IMR-90 (cell line): ENCODE data around the gene AGPAT3. TPM values are rescaled to one million over a fixed set of nuclear protein-coding genes. Genes with fewer than 3 reads are reported as not detected.

Experiments
- ATAC-seq: fragments of 200-7000 bp; cut with Tn5 transposase; 2 replicates; pipeline ENCODE4 v1.9.1; 2020; ENCODE audit warnings: low read depth, mild to moderate bottlenecking, moderate library complexity
- BruUV-seq: library from RNA; stranded (reverse); fragments of 400-500 nt; replicated peaks from 2 replicates; lab custom pipeline; 2021; lab: Mats Ljungman, UMichigan
- CTCF ChIA-PET: fragments of 300-600 bp; formaldehyde crosslinking; extraction: SDS; loops from one replicate; lab custom pipeline; 2021; ENCODE audit warnings: antibody characterized with exemption; lab: Yijun Ruan, JAX
- POLR2A ChIA-PET: fragments of 300-600 bp; sonication (Branson Sonifier 250); formaldehyde crosslinking; loops from one replicate; lab custom pipeline; 2022; ENCODE audit warnings: antibody characterized with exemption; ENCODE audit not compliant: unreplicated experiment; lab: Charles Lee
- DNase-seq: peaks from one replicate; pipeline ENCODE4 v3.0.0; 2013
- H2AFZ ChIP-seq: replicated peaks from 2 replicates; pipeline ENCODE3; 2013; ENCODE audit warnings: low read length, mild to moderate bottlenecking; ENCODE audit not compliant: poor library complexity
- H2AK5ac ChIP-seq: 2 replicates; pipeline ENCODE4 v1.6.1; 2013; ENCODE audit warnings: low read depth, low read length, inconsistent platforms
- H2AK9ac ChIP-seq: replicated peaks from 2 replicates; pipeline ENCODE3; 2013; ENCODE audit warnings: mild to moderate bottlenecking, low read depth, low read length, moderate library complexity; ENCODE audit not compliant: poor library complexity
- H2BK120ac ChIP-seq: 2 replicates; pipeline ENCODE4 v1.6.1; 2013; ENCODE audit warnings: low read depth, low read length, inconsistent platforms
- H2BK15ac ChIP-seq: 3 replicates; pipeline ENCODE4 v1.6.1; 2013; ENCODE audit warnings: low read depth, low read length, inconsistent platforms
- H2BK20ac ChIP-seq: 2 replicates; pipeline ENCODE4 v1.6.1; 2013; ENCODE audit warnings: low read depth, mild to moderate bottlenecking, inconsistent platforms, low read length, moderate library complexity
- H2BK5ac ChIP-seq: 2 replicates; pipeline ENCODE4 v1.6.1; 2013; ENCODE audit warnings: mild to moderate bottlenecking, low read depth, low read length, inconsistent platforms; ENCODE audit not compliant: poor library complexity, severe bottlenecking
- H3K14ac ChIP-seq: replicated peaks from 2 replicates; pipeline ENCODE4 v1.6.1; 2013; ENCODE audit warnings: low read depth, low read length, inconsistent platforms
- H3K18ac ChIP-seq: 2 replicates; pipeline ENCODE4 v1.6.1; 2013; ENCODE audit warnings: low read depth, low read length, control low read depth
- H3K23ac ChIP-seq: 2 replicates; pipeline ENCODE4 v1.6.1; 2013; ENCODE audit warnings: low read depth, low read length, inconsistent platforms
- H3K27ac ChIP-seq: 2 replicates; pipeline ENCODE4 v1.5.1; 2013; ENCODE audit warnings: mild to moderate bottlenecking, control low read depth, low read length; ENCODE audit not compliant: insufficient read depth
- H3K27me3 ChIP-seq: 2 replicates; pipeline ENCODE4 v1.6.1; 2013; ENCODE audit warnings: low read length; ENCODE audit not compliant: control insufficient read depth, insufficient read depth
- H3K36me3 ChIP-seq: 2 replicates; pipeline ENCODE4 v1.6.1; 2013; ENCODE audit warnings: low read length, mixed read lengths; ENCODE audit not compliant: control insufficient read depth, insufficient read depth
- H3K4ac ChIP-seq: 2 replicates; pipeline ENCODE4 v1.6.1; 2013; ENCODE audit warnings: low read depth, low read length, inconsistent platforms
- H3K4me1 ChIP-seq: 2 replicates; pipeline ENCODE4 v1.6.1; 2013; ENCODE audit warnings: low read length, mixed read lengths; ENCODE audit not compliant: control insufficient read depth, insufficient read depth
- H3K4me2 ChIP-seq: 2 replicates; pipeline ENCODE4 v1.6.1; 2013; ENCODE audit warnings: low read depth, mild to moderate bottlenecking, control low read depth, low read length, moderate library complexity
- H3K4me3 ChIP-seq: 2 replicates; pipeline ENCODE4 v1.5.1; 2013; ENCODE audit warnings: low read depth, mild to moderate bottlenecking, control low read depth, low read length, moderate library complexity; ENCODE audit not compliant: insufficient read depth
- H3K56ac ChIP-seq: 2 replicates; pipeline ENCODE4 v1.6.1; 2013; ENCODE audit warnings: low read length, inconsistent platforms; ENCODE audit not compliant: insufficient read depth; ENCODE audit errors: extremely low read depth
- H3K79me1 ChIP-seq, 2 experiments: 2 replicates each; pipeline ENCODE4 v1.6.1; 2013; ENCODE audit warnings: low read length in 2 of 2, inconsistent platforms in 1 of 2, low read depth in 1 of 2
- H3K9ac ChIP-seq: 2 replicates; pipeline ENCODE4 v1.6.1; 2013; ENCODE audit warnings: low read depth, low read length, control low read depth
- H3K9me1 ChIP-seq: 2 replicates; pipeline ENCODE4 v1.6.1; 2013; ENCODE audit warnings: low read length, inconsistent platforms; ENCODE audit not compliant: insufficient read depth
- H3K9me3 ChIP-seq: 2 replicates; pipeline ENCODE4 v1.6.1; 2013; ENCODE audit warnings: low read length; ENCODE audit not compliant: control insufficient read depth, insufficient read depth
- H4K20me1 ChIP-seq: 2 replicates; pipeline ENCODE4 v1.6.1; 2013; ENCODE audit warnings: low read length, inconsistent platforms; ENCODE audit not compliant: insufficient read depth
- H4K5ac ChIP-seq: 2 replicates; pipeline ENCODE4 v1.6.1; 2013; ENCODE audit warnings: mild to moderate bottlenecking, low read depth, low read length, control low read depth
- H4K8ac ChIP-seq, 2 experiments: 2 replicates each; pipeline ENCODE4 v1.6.1; 2013; ENCODE audit warnings: low read depth in 2 of 2, low read length in 2 of 2, control low read depth in 1 of 2, inconsistent platforms in 1 of 2
- H4K91ac ChIP-seq: 2 replicates; pipeline ENCODE4 v1.6.1; 2013; ENCODE audit warnings: low read depth, low read length, inconsistent platforms; ENCODE audit not compliant: insufficient read depth
- BHLHE40 ChIP-seq: fragments of 150-350 bp; IDR thresholded peaks from 2 replicates; pipeline ENCODE4 v1.6.1; 2016; ENCODE audit warnings: mild to moderate bottlenecking, low read depth, low read length
- CEBPB ChIP-seq: IDR thresholded peaks from 2 replicates; pipeline ENCODE4 v1.6.1; 2012; ENCODE audit warnings: low read depth, low read length, improper control_type of control experiment
- CHD1 ChIP-seq: IDR thresholded peaks from 2 replicates; pipeline ENCODE4 v1.6.1; 2012; ENCODE audit warnings: low read depth, low read length, improper control_type of control experiment
- CTCF ChIP-seq: conservative IDR thresholded peaks from 2 replicates; pipeline ENCODE4 v1.5.1; 2012; ENCODE audit warnings: mild to moderate bottlenecking, low read depth, low read length, improper control_type of control experiment
- FOS ChIP-seq: fragments of 150-350 bp; IDR thresholded peaks from 2 replicates; pipeline ENCODE4 v1.6.1; 2016; ENCODE audit warnings: low read depth, low read length
- MAFK ChIP-seq: IDR thresholded peaks from 2 replicates; pipeline ENCODE4 v1.6.1; 2012; ENCODE audit warnings: low read depth, low read length, improper control_type of control experiment
- MAZ ChIP-seq: IDR thresholded peaks from 2 replicates; pipeline ENCODE4 v1.6.1; 2012; ENCODE audit warnings: low read depth, mild to moderate bottlenecking, low read length, improper control_type of control experiment, moderate library complexity, borderline replicate concordance
- MXI1 ChIP-seq: IDR thresholded peaks from 2 replicates; pipeline ENCODE4 v1.6.1; 2012; ENCODE audit warnings: low read depth, mild to moderate bottlenecking, low read length, moderate library complexity, borderline replicate concordance
- NFE2L2 ChIP-seq: fragments of 150-350 bp; IDR thresholded peaks from 2 replicates; pipeline ENCODE4 v1.6.1; 2016; ENCODE audit warnings: low read depth, mild to moderate bottlenecking, low read length
- POLR2A ChIP-seq: IDR thresholded peaks from 2 replicates; pipeline ENCODE4 v1.6.1; 2012; ENCODE audit warnings: mild to moderate bottlenecking, low read depth, low read length
- RAD21 ChIP-seq: IDR thresholded peaks from 2 replicates; pipeline ENCODE4 v1.6.1; 2012; ENCODE audit warnings: low read length, improper control_type of control experiment
- RCOR1 ChIP-seq: IDR thresholded peaks from 2 replicates; pipeline ENCODE4 v1.6.1; 2012; ENCODE audit warnings: mild to moderate bottlenecking, low read length, improper control_type of control experiment; ENCODE audit not compliant: insufficient replicate concordance
- RFX5 ChIP-seq: IDR thresholded peaks from 2 replicates; pipeline ENCODE4 v1.8.0; 2012; ENCODE audit warnings: low read depth, mild to moderate bottlenecking, low read length, moderate library complexity
- SMC3 ChIP-seq: fragments of 150-350 bp; IDR thresholded peaks from 2 replicates; pipeline ENCODE4 v1.6.1; 2016; ENCODE audit warnings: low read depth, mild to moderate bottlenecking, antibody characterized with exemption, low read length, moderate library complexity
- WGBS, 2 experiments: methylation state at CpG; one replicate each; pipeline versions ENCODE4 v1.1.5 to v1.1.7; 2013; ENCODE audit warnings: missing lambda C conversion rate in 2 of 2; ENCODE audit not compliant: insufficient read length in 1 of 2; ENCODE audit errors: extremely low coverage in 2 of 2; 5-methylcytosine and 5-hydroxymethylcytosine counted together
- dilution Hi-C: fragments of 300-500 bp; cut with HindIII; formaldehyde crosslinking; loops from one replicate; pipeline ENCODE4 v1.14.3; 2018; ENCODE audit warnings: low sequenced_read_pairs; ENCODE audit not compliant: unreplicated experiment
- in situ Hi-C: fragments of 300-500 bp; cut with MboI; formaldehyde crosslinking; loops from 3 replicates; pipeline ENCODE4 v1.14.3; 2019; ENCODE audit warnings: low sequenced_read_pairs, inconsistent platforms, mixed read lengths
- intact Hi-C: fragments of 100-400 bp; cut with micrococcal nuclease; formaldehyde crosslinking; loops from 2 replicates; pipeline ENCODE4 v1.10.0; 2022
- polyA plus RNA-seq, 3 experiments: library from polyadenylated mRNA; depleted of rRNA; stranded (reverse); fragments of >200 nt; gene quantifications; 2 replicates each; pipeline ENCODE4 v1.2.3, GENCODE V29; 2012; ENCODE audit warnings: low replicate concordance in 1 of 3
- total RNA-seq: library from RNA; depleted of rRNA; stranded (reverse); fragments of >200 nt; gene quantifications from 2 replicates; pipeline ENCODE4 v1.2.3, GENCODE V29; 2012
- TF ChIP-seq, protein P1 (sequence below): fragments of 150-350 bp; IDR thresholded peaks from 2 replicates; pipeline ENCODE4 v1.6.1; 2017; ENCODE audit warnings: mild to moderate bottlenecking, antibody characterized with exemption, low read length, low read depth

AGPAT3 gene
- total and polyA plus RNA-seq, 2 of the 4 experiments (the other 2 are of a cell fraction) = 27.1 to 38.7 TPM

DNA sequence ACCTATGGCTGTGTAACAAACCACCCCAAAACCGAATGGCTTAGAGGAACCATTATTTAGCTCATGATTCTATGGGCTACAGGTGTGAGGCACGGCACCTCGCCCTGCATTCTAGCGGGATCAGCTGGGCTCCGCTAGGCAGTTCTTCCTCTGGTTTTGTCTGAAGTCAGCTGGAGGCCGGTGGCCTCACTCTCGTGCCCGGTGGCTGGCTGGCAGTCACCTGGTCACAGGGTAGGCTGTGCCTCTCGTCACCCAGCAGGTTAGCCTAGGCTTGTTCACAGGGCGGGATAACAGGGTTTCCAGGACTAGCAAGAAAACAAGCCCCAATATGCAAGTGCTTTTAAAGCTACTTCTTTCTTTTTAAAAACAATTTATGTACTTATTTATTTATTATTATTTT lies 16.3 kb upstream of the AGPAT3 start:
- ChIA-PET POLR2A (no interaction called here), CTCF (no interaction called here)
- Histone ChIP-seq H2BK5ac (no peak overlapping the region), H3K9ac (no peak overlapping the region), H3K79me1 (no peaks in the 10 kb centered on the region), H3K14ac (no peak overlapping the region), H3K23ac (no peak overlapping the region), H4K20me1 (no peaks in the 10 kb centered on the region), H3K4ac (no peak overlapping the region), H3K4me3 (no peak overlapping the region), H3K18ac (no peak overlapping the region), H3K4me1 (no peaks in the 10 kb centered on the region), H2AFZ (no peak overlapping the region), H2AK9ac (no peak overlapping the region), H2BK15ac (no peak overlapping the region), H2BK20ac (no peak overlapping the region), H3K4me2 (no peak overlapping the region), H3K27me3 (peaks cover 21% of the 10 kb centered on the region), H3K36me3 (no peaks in the 10 kb centered on the region), H4K91ac (no peak overlapping the region), H4K8ac (no peak overlapping the region), H3K27ac (no peak overlapping the region), H3K9me3 (peaks cover 5% of the 10 kb centered on the region; the same call in 1 of the 2 replicates), H3K9me1 (no peaks in the 10 kb centered on the region), H2AK5ac (no peak overlapping the region), H4K5ac (no peak overlapping the region), H3K56ac (no peak overlapping the region), H2BK120ac (no peak overlapping the region)
- no peak for DNase-seq
- in situ Hi-C loops = no loop called here
- intact Hi-C loops = no loop called here
- TF ChIP-seq RFX5 = no peak
- no peak for TF ChIP-seq FOS
- no peak for TF ChIP-seq SMC3
- TF ChIP-seq RCOR1 = no peak
- TF ChIP-seq POLR2A = no peak
- TF ChIP-seq CEBPB = no peak
- TF ChIP-seq, protein P1, sequence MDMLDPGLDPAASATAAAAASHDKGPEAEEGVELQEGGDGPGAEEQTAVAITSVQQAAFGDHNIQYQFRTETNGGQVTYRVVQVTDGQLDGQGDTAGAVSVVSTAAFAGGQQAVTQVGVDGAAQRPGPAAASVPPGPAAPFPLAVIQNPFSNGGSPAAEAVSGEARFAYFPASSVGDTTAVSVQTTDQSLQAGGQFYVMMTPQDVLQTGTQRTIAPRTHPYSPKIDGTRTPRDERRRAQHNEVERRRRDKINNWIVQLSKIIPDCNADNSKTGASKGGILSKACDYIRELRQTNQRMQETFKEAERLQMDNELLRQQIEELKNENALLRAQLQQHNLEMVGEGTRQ = no peak
- no peak for TF ChIP-seq CTCF
- TF ChIP-seq CHD1 = no peak
- TF ChIP-seq RAD21 = no peak
- no peak for TF ChIP-seq MXI1
- no peak for TF ChIP-seq NFE2L2
- no peak for TF ChIP-seq MAFK
- TF ChIP-seq MAZ = no peak
- TF ChIP-seq BHLHE40 = no peak
- no TSS peak for BruUV-seq
- ATAC-seq = no peak
- dilution Hi-C loops = no loop called here
- 75% methylated on average over 7 of the region's 10 CpGs; no CpG with 5 or more reads in 1 of the 2 experiments for WGBS, 2 experiments
